ENCODE data around the gene NEURL3.

GRCh38 chr2:96506016-96506906, 1.1 kb upstream of the NEURL3 start:
- TF ChIP-seq GATA2 (IDR thresholded peaks at IDR 0.05; ENCODE audit: low read depth, low read length) (no peak), GATA3 (IDR thresholded peaks at IDR 0.05; ENCODE audit: low read depth, low read length) (no peak)

Measured in SH-SY5Y (cell line).